ENCODE measurements around the gene NCOA1.
"Not testable (repeated sequence)": the region's sequence is repeated elsewhere in the genome, so short reads cannot be mapped to it uniquely, and the experiment has no call there.

NCOA1 gene

GRCh38 chr2:24667542-24667941 lies 176.5 kb downstream of the NCOA1 start:
- no peaks in the 10 kb centered on the region for H3K4me1 ChIP-seq (ENCODE audit: control insufficient read depth, insufficient read depth, low read length)
- no peak overlapping the region for H3K4me3 ChIP-seq (ENCODE audit: insufficient read depth, low read depth, low read length)
- no peaks in the 10 kb centered on the region for H3K36me3 ChIP-seq (ENCODE audit: control insufficient read depth, insufficient read depth, low read length)
- no peak overlapping the region for H3K27ac ChIP-seq (ENCODE audit: insufficient read depth, low read depth, low read length, poor library complexity, severe bottlenecking)
- WGBS, 2 experiments = 85 to 100% methylated on average over 1 of the region's 1 CpG
- no peaks in the 10 kb centered on the region for H3K9me3 ChIP-seq (ENCODE audit: control insufficient read depth, low read length)
- no peaks in the 10 kb centered on the region for H3K27me3 ChIP-seq (ENCODE audit: control insufficient read depth, insufficient read depth, low read length, poor library complexity, severe bottlenecking)

GRCh38 chr2:24671230-24671629 lies 180.2 kb downstream of the NCOA1 start:
- no peaks in the 10 kb centered on the region for H3K27me3 ChIP-seq (ENCODE audit: control insufficient read depth, insufficient read depth, low read length, poor library complexity, severe bottlenecking)
- H3K9me3 ChIP-seq (ENCODE audit: control insufficient read depth, low read length) = no peaks in the 10 kb centered on the region
- H3K4me1 ChIP-seq (ENCODE audit: control insufficient read depth, insufficient read depth, low read length) = no peaks in the 10 kb centered on the region
- WGBS, 2 experiments = 93 to 96% methylated on average over 1 of the region's 1 CpG
- H3K36me3 ChIP-seq (ENCODE audit: control insufficient read depth, insufficient read depth, low read length) = no peaks in the 10 kb centered on the region
- H3K27ac ChIP-seq (ENCODE audit: insufficient read depth, low read depth, low read length, poor library complexity, severe bottlenecking) = no peak overlapping the region
- H3K4me3 ChIP-seq (ENCODE audit: insufficient read depth, low read depth, low read length) = no peak overlapping the region

- Histone ChIP-seq H3K27me3 (ENCODE audit: control insufficient read depth, insufficient read depth, low read length, poor library complexity, severe bottlenecking) (no peaks in the 10 kb centered on the region), H3K36me3 (ENCODE audit: control insufficient read depth, insufficient read depth, low read length) (no peaks in the 10 kb centered on the region), H3K9me3 (ENCODE audit: control insufficient read depth, low read length) (no peaks in the 10 kb centered on the region), H3K27ac (ENCODE audit: insufficient read depth, low read depth, low read length, poor library complexity, severe bottlenecking) (no peak overlapping the region), H3K4me1 (ENCODE audit: control insufficient read depth, insufficient read depth, low read length) (no peaks in the 10 kb centered on the region), H3K4me3 (ENCODE audit: insufficient read depth, low read depth, low read length) (no peak overlapping the region)
- 97 to 100% methylated on average over 3 of the region's 3 CpGs for WGBS, 2 experiments
Observed at GRCh38 chr2:24672589-24672988, 181.5 kb downstream of the NCOA1 start.

- H3K36me3 ChIP-seq (ENCODE audit: control insufficient read depth, insufficient read depth, low read length) = no peaks in the 10 kb centered on the region
- no peak overlapping the region for H3K27ac ChIP-seq (ENCODE audit: insufficient read depth, low read depth, low read length, poor library complexity, severe bottlenecking)
- H3K4me1 ChIP-seq (ENCODE audit: control insufficient read depth, insufficient read depth, low read length) = no peaks in the 10 kb centered on the region
- whole genome bisulfite sequencing, 2 experiments = 89 to 97% methylated on average over 7 of the region's 7 CpGs
- no peaks in the 10 kb centered on the region for H3K9me3 ChIP-seq (ENCODE audit: control insufficient read depth, low read length)
- H3K4me3 ChIP-seq (ENCODE audit: insufficient read depth, low read depth, low read length) = no peak overlapping the region
- H3K27me3 ChIP-seq (ENCODE audit: control insufficient read depth, insufficient read depth, low read length, poor library complexity, severe bottlenecking) = no peaks in the 10 kb centered on the region
Observed at GRCh38 chr2:24675338-24675737, 184.3 kb downstream of the NCOA1 start.

- Histone ChIP-seq H3K4me1 (ENCODE audit: control insufficient read depth, insufficient read depth, low read length) (no peaks in the 10 kb centered on the region), H3K27me3 (ENCODE audit: control insufficient read depth, insufficient read depth, low read length, poor library complexity, severe bottlenecking) (no peaks in the 10 kb centered on the region), H3K27ac (ENCODE audit: insufficient read depth, low read depth, low read length, poor library complexity, severe bottlenecking) (no peak overlapping the region), H3K4me3 (ENCODE audit: insufficient read depth, low read depth, low read length) (no peak overlapping the region), H3K36me3 (ENCODE audit: control insufficient read depth, insufficient read depth, low read length) (no peaks in the 10 kb centered on the region), H3K9me3 (ENCODE audit: control insufficient read depth, low read length) (no peaks in the 10 kb centered on the region)
- 98% methylated on average over 3 to 4 of the region's 4 CpGs for WGBS, 2 experiments
Observed at GRCh38 chr2:24676493-24676892, 185.4 kb downstream of the NCOA1 start.

- H3K27ac ChIP-seq (ENCODE audit: insufficient read depth, low read depth, low read length, poor library complexity, severe bottlenecking); H3K4me1 ChIP-seq (ENCODE audit: control insufficient read depth, insufficient read depth, low read length); H3K9me3 ChIP-seq (ENCODE audit: control insufficient read depth, low read length); H3K27me3 ChIP-seq (ENCODE audit: control insufficient read depth, insufficient read depth, low read length, poor library complexity, severe bottlenecking); H3K4me3 ChIP-seq (ENCODE audit: insufficient read depth, low read depth, low read length); H3K36me3 ChIP-seq (ENCODE audit: control insufficient read depth, insufficient read depth, low read length): not testable (repeated sequence)
Observed at GRCh38 chr2:24678066-24678465, 187.0 kb downstream of the NCOA1 start.

- WGBS, 2 experiments = 95 to 97% methylated on average over 5 of the region's 5 CpGs
- no peak overlapping the region for H3K27ac ChIP-seq (ENCODE audit: insufficient read depth, low read depth, low read length, poor library complexity, severe bottlenecking)
- H3K4me3 ChIP-seq (ENCODE audit: insufficient read depth, low read depth, low read length) = no peak overlapping the region
- H3K36me3 ChIP-seq (ENCODE audit: control insufficient read depth, insufficient read depth, low read length) = no peaks in the 10 kb centered on the region
- H3K9me3 ChIP-seq (ENCODE audit: control insufficient read depth, low read length) = no peaks in the 10 kb centered on the region
- peaks cover 7% of the 10 kb centered on the region for H3K4me1 ChIP-seq (ENCODE audit: control insufficient read depth, insufficient read depth, low read length)
- H3K27me3 ChIP-seq (ENCODE audit: control insufficient read depth, insufficient read depth, low read length, poor library complexity, severe bottlenecking) = no peaks in the 10 kb centered on the region
Observed at GRCh38 chr2:24680196-24680595, 189.1 kb downstream of the NCOA1 start.

- H3K4me3 ChIP-seq (ENCODE audit: insufficient read depth, low read depth, low read length) = no peak overlapping the region
- no peaks in the 10 kb centered on the region for H3K9me3 ChIP-seq (ENCODE audit: control insufficient read depth, low read length)
- no peak overlapping the region for H3K27ac ChIP-seq (ENCODE audit: insufficient read depth, low read depth, low read length, poor library complexity, severe bottlenecking)
- H3K4me1 ChIP-seq (ENCODE audit: control insufficient read depth, insufficient read depth, low read length) = peaks cover 7% of the 10 kb centered on the region
- 92 to 97% methylated on average over 7 of the region's 7 CpGs for WGBS, 2 experiments
- H3K27me3 ChIP-seq (ENCODE audit: control insufficient read depth, insufficient read depth, low read length, poor library complexity, severe bottlenecking) = no peaks in the 10 kb centered on the region
- no peaks in the 10 kb centered on the region for H3K36me3 ChIP-seq (ENCODE audit: control insufficient read depth, insufficient read depth, low read length)
Observed at GRCh38 chr2:24682304-24682703, 191.2 kb downstream of the NCOA1 start.

- no peaks in the 10 kb centered on the region for H3K36me3 ChIP-seq (ENCODE audit: control insufficient read depth, insufficient read depth, low read length)
- no peaks in the 10 kb centered on the region for H3K9me3 ChIP-seq (ENCODE audit: control insufficient read depth, low read length)
- peaks cover 7% of the 10 kb centered on the region for H3K4me1 ChIP-seq (ENCODE audit: control insufficient read depth, insufficient read depth, low read length)
- WGBS, 2 experiments = 90 to 91% methylated on average over 1 of the region's 1 CpG
- H3K27ac ChIP-seq (ENCODE audit: insufficient read depth, low read depth, low read length, poor library complexity, severe bottlenecking) = no peak overlapping the region
- H3K4me3 ChIP-seq (ENCODE audit: insufficient read depth, low read depth, low read length) = no peak overlapping the region
- no peaks in the 10 kb centered on the region for H3K27me3 ChIP-seq (ENCODE audit: control insufficient read depth, insufficient read depth, low read length, poor library complexity, severe bottlenecking)
Observed at GRCh38 chr2:24683408-24683807, 192.4 kb downstream of the NCOA1 start.

- no peaks in the 10 kb centered on the region for H3K36me3 ChIP-seq (ENCODE audit: control insufficient read depth, insufficient read depth, low read length)
- H3K9me3 ChIP-seq (ENCODE audit: control insufficient read depth, low read length) = no peaks in the 10 kb centered on the region
- WGBS, 2 experiments = 94 to 99% methylated on average over 4 of the region's 4 CpGs
- no peaks in the 10 kb centered on the region for H3K27me3 ChIP-seq (ENCODE audit: control insufficient read depth, insufficient read depth, low read length, poor library complexity, severe bottlenecking)
- H3K27ac ChIP-seq (ENCODE audit: insufficient read depth, low read depth, low read length, poor library complexity, severe bottlenecking) = no peak overlapping the region
- no peak overlapping the region for H3K4me3 ChIP-seq (ENCODE audit: insufficient read depth, low read depth, low read length)
- no peaks in the 10 kb centered on the region for H3K4me1 ChIP-seq (ENCODE audit: control insufficient read depth, insufficient read depth, low read length)
Observed at GRCh38 chr2:24690524-24690923, 199.5 kb downstream of the NCOA1 start.

- H3K4me1 ChIP-seq (ENCODE audit: control insufficient read depth, insufficient read depth, low read length) = no peaks in the 10 kb centered on the region
- no peak overlapping the region for H3K27ac ChIP-seq (ENCODE audit: insufficient read depth, low read depth, low read length, poor library complexity, severe bottlenecking)
- no peaks in the 10 kb centered on the region for H3K9me3 ChIP-seq (ENCODE audit: control insufficient read depth, low read length)
- no peaks in the 10 kb centered on the region for H3K27me3 ChIP-seq (ENCODE audit: control insufficient read depth, insufficient read depth, low read length, poor library complexity, severe bottlenecking)
- H3K36me3 ChIP-seq (ENCODE audit: control insufficient read depth, insufficient read depth, low read length) = no peaks in the 10 kb centered on the region
- H3K4me3 ChIP-seq (ENCODE audit: insufficient read depth, low read depth, low read length) = no peak overlapping the region
Observed at GRCh38 chr2:24691806-24692205, 200.8 kb downstream of the NCOA1 start.

Measured in ectodermal cell (in vitro differentiated cells).